Neural cell (in vitro differentiated cells): ENCODE data around the gene MYO3B.

ENCODE experiments used
- TAF1 ChIP-seq: IDR thresholded peaks from 2 replicates; pipeline ENCODE4 v1.6.1; 2012; ENCODE audit warnings: low read depth
- TF ChIP-seq, protein P1 (sequence below): fragments of 450-650 bp; IDR thresholded peaks from 2 replicates; pipeline ENCODE4 v1.5.1; 2014; ENCODE audit warnings: antibody characterized with exemption, mild to moderate bottlenecking, moderate library complexity; ENCODE audit not compliant: poor library complexity, severe bottlenecking

DNA sequence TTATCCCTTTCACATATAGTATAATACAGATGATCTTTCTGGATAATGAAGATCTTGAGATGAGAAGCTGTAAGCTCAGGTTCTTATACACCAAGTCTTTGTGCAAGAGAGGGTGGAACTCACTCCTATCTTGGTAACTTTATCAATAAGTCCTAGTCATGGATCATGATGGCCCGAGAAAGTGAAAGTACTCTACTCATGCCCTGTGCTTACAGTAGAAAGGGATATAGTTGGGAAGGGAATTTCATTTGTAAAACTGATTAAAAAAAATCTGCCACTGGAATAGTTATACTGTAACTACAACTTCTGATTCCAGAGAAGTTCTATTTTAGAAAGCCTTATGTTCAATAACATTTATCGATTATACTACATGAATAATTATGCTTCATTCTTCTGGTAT, 51.8 kb downstream of the MYO3B start:
- TF ChIP-seq, protein P1, sequence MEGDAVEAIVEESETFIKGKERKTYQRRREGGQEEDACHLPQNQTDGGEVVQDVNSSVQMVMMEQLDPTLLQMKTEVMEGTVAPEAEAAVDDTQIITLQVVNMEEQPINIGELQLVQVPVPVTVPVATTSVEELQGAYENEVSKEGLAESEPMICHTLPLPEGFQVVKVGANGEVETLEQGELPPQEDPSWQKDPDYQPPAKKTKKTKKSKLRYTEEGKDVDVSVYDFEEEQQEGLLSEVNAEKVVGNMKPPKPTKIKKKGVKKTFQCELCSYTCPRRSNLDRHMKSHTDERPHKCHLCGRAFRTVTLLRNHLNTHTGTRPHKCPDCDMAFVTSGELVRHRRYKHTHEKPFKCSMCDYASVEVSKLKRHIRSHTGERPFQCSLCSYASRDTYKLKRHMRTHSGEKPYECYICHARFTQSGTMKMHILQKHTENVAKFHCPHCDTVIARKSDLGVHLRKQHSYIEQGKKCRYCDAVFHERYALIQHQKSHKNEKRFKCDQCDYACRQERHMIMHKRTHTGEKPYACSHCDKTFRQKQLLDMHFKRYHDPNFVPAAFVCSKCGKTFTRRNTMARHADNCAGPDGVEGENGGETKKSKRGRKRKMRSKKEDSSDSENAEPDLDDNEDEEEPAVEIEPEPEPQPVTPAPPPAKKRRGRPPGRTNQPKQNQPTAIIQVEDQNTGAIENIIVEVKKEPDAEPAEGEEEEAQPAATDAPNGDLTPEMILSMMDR: no peak
- no peak for TF ChIP-seq TAF1
